WI38 (cell line): ENCODE measurements around the gene SLC2A5.

Experiments
- H3K4me3 ChIP-seq: 2 replicates; pipeline ENCODE4 v1.5.1; 2011; ENCODE audit warnings: low read depth, mild to moderate bottlenecking, control low read depth, low read length
- CTCF ChIP-seq: IDR thresholded peaks from 2 replicates; pipeline ENCODE4 v1.5.1; 2012; ENCODE audit warnings: low read depth, mild to moderate bottlenecking, control low read depth, low read length

Gene SLC2A5

GRCh38 chr1:8988618-8988967 lies 80.8 kb downstream of the SLC2A5 start:
- H3K4me3 ChIP-seq, result no peak overlapping the region
- no peak for TF ChIP-seq CTCF

GRCh38 chr1:8987881-8988617 lies 81.4 kb downstream of the SLC2A5 start:
- no peak overlapping the region for H3K4me3 ChIP-seq
- peak; percentile 89 for TF ChIP-seq CTCF

- H3K4me3 ChIP-seq, result no peak overlapping the region
These were observed 82.6 kb downstream of the SLC2A5 start for GRCh38 chr1:8986814-8987190.

GRCh38 chr1:8985915-8986813 lies 83.3 kb downstream of the SLC2A5 start:
- H3K4me3 ChIP-seq, result no peak overlapping the region; the same call in 1 of the 2 replicates
- no peak for TF ChIP-seq CTCF

More at GRCh38 chr1:8986814-8987190, 82.6 kb downstream of the SLC2A5 start:
- TF ChIP-seq CTCF, result no peak
